Epithelial cell of proximal tubule (primary cell): Measurements from ENCODE around the gene ETS1. TPM values are rescaled to one million over a fixed set of nuclear protein-coding genes. Genes with fewer than 3 reads are reported as not detected.
A peak's percentile ranks its signal among the peaks of the same experiment; 100 is the strongest.
"Not testable (repeated sequence)": the region's sequence is repeated elsewhere in the genome, so short reads cannot be mapped to it uniquely, and the experiment has no call there.

Experiments
- DNase-seq: peaks from one replicate; pipeline ENCODE4 v3.0.0-alpha.2; 2011; ENCODE audit warnings: low read depth
- H3K4me3 ChIP-seq: 2 replicates; pipeline ENCODE4 v1.5.1; 2011; ENCODE audit warnings: low read depth, mild to moderate bottlenecking, low read length
- CTCF ChIP-seq: conservative IDR thresholded peaks from 2 replicates; pipeline ENCODE4 v1.5.1; 2012; ENCODE audit warnings: low read depth, mild to moderate bottlenecking, low read length
- total RNA-seq: library from RNA; depleted of rRNA; stranded (reverse); fragments of >200 nt; gene quantifications from 2 replicates; pipeline ENCODE4 v1.2.3, GENCODE V29; 2015

The ETS1 gene
- total RNA-seq, 1 donor from 2014 or later: 76.5 TPM

DNA sequence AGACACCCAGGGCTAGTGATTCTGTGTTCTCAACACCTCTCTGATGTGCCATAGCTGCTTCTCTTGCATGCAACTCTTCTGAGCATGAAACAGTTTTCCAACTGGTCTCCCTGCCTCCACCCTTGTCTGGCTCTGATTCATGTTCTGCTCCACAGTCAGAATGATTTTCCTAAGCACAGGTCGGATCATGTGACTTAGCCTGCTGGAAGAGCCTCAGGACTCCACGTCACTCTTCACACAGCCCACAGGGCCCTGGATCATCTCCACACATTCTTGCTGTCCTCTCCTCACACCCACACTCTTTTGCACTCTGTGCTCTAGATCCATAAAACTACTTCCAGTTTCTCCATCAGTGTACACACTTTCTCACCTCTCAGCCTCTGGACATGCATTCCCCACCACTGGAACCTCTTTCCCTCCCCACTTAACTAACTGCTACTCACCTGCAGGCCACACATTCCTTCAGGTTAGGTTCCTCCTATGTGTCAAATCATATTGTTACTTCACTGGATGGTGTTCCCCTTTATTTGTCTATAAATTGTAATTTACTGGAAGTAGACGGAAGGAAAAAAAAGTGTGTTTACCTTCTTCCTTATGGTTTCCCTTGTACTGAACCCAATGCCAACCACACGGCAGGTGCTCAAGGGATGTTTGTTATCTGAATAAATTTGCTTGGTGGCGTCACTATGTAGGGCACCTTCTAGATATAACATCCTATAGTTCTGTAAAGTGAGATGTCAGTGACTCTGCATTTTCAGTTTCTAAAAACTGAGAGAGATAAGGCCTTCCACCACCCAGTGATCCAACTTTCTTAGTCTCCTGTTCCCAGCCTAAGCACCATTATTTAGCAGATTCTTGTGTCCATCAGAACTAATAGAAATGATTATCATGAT is 133.7 kb downstream of the ETS1 start:
- H3K4me3 ChIP-seq: no peak overlapping the region
- DNase-seq: peak; percentile 97
- no peak for TF ChIP-seq CTCF

GRCh38 chr11:128451652-128452470 is 135.5 kb downstream of the ETS1 start:
- no peak overlapping the region for H3K4me3 ChIP-seq
- no peak for DNase-seq
- no peak for TF ChIP-seq CTCF

GRCh38 chr11:128450882-128451651 is 136.3 kb downstream of the ETS1 start:
- no peak for DNase-seq
- TF ChIP-seq CTCF: no peak
- no peak overlapping the region for H3K4me3 ChIP-seq

DNA sequence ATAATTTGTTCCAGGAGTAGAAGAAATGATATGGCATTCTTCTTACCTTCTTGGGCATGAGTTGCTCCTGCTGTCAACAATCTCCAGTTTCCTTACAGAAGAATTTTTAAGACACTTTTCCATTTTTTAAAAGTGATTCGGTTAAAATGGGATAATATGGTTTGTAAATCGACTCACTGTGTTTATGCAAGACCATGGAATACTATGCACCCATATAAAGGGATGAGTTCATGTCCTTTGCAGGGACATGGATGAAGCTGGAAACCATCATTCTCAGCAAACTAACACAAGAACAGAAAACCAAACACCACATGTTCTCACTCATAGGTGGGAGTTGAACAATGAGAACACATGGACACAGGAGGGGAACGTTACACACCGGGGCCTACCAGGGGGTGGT is 136.9 kb downstream of the ETS1 start:
- not testable (repeated sequence) for DNase-seq

GRCh38 chr11:128448981-128449713 is 138.2 kb downstream of the ETS1 start:
- TF ChIP-seq CTCF: no peak
- no peak for DNase-seq
- H3K4me3 ChIP-seq: no peak overlapping the region

More for the DNA sequence above, 136.9 kb downstream of the ETS1 start:
- not testable (repeated sequence) for H3K4me3 ChIP-seq

DNA sequence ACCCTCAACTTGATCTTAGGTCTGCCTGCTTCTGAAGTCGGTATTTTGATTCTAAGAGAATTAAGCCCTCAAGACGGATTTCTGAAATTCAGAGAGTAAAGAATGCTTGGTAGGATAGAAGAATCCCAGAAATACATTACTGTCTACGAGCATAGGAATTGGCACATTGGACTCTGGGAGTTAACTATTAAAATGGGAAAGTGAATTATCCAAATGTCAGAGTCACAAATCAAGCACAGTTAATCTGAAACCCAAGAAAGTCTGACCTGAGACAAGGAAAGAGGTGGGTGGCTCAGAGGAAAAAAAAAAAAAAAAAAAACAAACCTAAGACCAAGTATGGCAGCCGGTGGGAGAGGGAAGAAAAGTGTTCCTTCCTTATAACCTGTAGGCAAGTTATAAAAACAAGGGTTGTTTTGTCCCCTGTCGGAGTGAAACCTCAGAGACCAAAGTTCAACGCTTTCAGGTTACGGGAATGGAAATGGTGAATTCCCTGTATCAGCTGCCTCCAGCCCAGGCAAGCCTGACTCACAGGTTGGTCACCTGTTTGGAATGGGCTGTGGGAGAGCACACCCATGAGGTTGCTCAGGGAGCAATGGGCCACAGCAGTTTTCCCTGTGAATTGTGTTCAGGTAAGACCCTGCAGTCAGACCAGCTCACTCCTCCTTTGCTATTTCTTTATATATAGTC is 139.0 kb downstream of the ETS1 start:
- peak; percentile 34 for TF ChIP-seq CTCF
- H3K4me3 ChIP-seq: peak overlapping the region; percentile 37
- DNase-seq: peak; percentile 100
